A549 (cell line): Measurements from ENCODE around the gene WDR3.

Experiments used
- CEBPB ChIP-seq, 2 experiments: fragments of >200 bp in 1 of 2; sonication (Bioruptor Twin) in 1 of 2; formaldehyde crosslinking in 1 of 2; IDR thresholded peaks; 2 replicates each; pipeline ENCODE4 v1.6.1; 2012 to 2016
- CTCF ChIP-seq: fragments of >200 bp; sonication (Bioruptor Twin); formaldehyde crosslinking; IDR thresholded peaks from 3 replicates; pipeline ENCODE4 v1.5.1; 2016
- E2F6 ChIP-seq: IDR thresholded peaks from 2 replicates; pipeline ENCODE4 v1.6.1; 2012; ENCODE audit warnings: low read depth, borderline replicate concordance
- EP300 ChIP-seq, 2 experiments: fragments of >200 bp; sonication (Bioruptor Twin); formaldehyde crosslinking; IDR thresholded peaks; 2 replicates in 1 of 2; 3 replicates in 1 of 2; pipeline ENCODE4 v1.6.1; 2016 to 2017
- MAX ChIP-seq: IDR thresholded peaks from 2 replicates; pipeline ENCODE4 v1.6.1; 2012
- MYC ChIP-seq: IDR thresholded peaks from 2 replicates; pipeline ENCODE4 v1.6.1; 2012; ENCODE audit warnings: mild to moderate bottlenecking, inconsistent platforms, low read length, improper control_type of control experiment, borderline replicate concordance
- POLR2A ChIP-seq: IDR thresholded peaks from 2 replicates; pipeline ENCODE4 v1.6.1; 2012; ENCODE audit warnings: mild to moderate bottlenecking, low read length
- RCOR1 ChIP-seq: fragments of 150-350 bp; IDR thresholded peaks from 2 replicates; pipeline ENCODE4 v1.6.1; 2014; ENCODE audit warnings: antibody characterized with exemption, low read length, low read depth
- RFX5 ChIP-seq: fragments of 450-650 bp; IDR thresholded peaks from 2 replicates; pipeline ENCODE4 v1.7.1; 2014; ENCODE audit warnings: antibody characterized with exemption, mild to moderate bottlenecking, moderate library complexity
- ZSCAN20 ChIP-seq: fragments of 250-450 bp; sonication (Bioruptor Pico); IDR thresholded peaks from 2 replicates; pipeline ENCODE4 v1.8.0; 2022; ENCODE audit warnings: mild to moderate bottlenecking, moderate library complexity

GRCh38 chr1:117930484-117930883 is 945 bp downstream of the WDR3 start:
- TF ChIP-seq CTCF, result no peak
- TF ChIP-seq MYC, result no peak
- TF ChIP-seq CEBPB (IDR thresholded peaks at IDR 0.05), result no peak
- TF ChIP-seq RCOR1, result no peak
- TF ChIP-seq E2F6, result no peak
- TF ChIP-seq MAX, result no peak
- TF ChIP-seq EP300 (IDR thresholded peaks at IDR 0.05), result no peak
- TF ChIP-seq RFX5, result no peak
- TF ChIP-seq POLR2A, result no peak
- no peak for TF ChIP-seq ZSCAN20
